Stimulated activated CD4-positive, alpha-beta T cell treated with anti-CD3 and anti-CD28 coated beads, Interleukin-12 subunit alpha, Interleukin-12 subunit beta, amount 100 ng/mL, for 4 hours (primary cell): ENCODE data around the gene ZNF497.
A peak's percentile ranks its signal among the peaks of the same experiment; 100 is the strongest.
"Not testable (repeated sequence)": the region's sequence is repeated elsewhere in the genome, so short reads cannot be mapped to it uniquely, and the experiment has no call there.

Experiments
- DNase-seq: peaks from one replicate; pipeline ENCODE4 v3.0.0-alpha.2; 2020

ZNF497 gene

DNA sequence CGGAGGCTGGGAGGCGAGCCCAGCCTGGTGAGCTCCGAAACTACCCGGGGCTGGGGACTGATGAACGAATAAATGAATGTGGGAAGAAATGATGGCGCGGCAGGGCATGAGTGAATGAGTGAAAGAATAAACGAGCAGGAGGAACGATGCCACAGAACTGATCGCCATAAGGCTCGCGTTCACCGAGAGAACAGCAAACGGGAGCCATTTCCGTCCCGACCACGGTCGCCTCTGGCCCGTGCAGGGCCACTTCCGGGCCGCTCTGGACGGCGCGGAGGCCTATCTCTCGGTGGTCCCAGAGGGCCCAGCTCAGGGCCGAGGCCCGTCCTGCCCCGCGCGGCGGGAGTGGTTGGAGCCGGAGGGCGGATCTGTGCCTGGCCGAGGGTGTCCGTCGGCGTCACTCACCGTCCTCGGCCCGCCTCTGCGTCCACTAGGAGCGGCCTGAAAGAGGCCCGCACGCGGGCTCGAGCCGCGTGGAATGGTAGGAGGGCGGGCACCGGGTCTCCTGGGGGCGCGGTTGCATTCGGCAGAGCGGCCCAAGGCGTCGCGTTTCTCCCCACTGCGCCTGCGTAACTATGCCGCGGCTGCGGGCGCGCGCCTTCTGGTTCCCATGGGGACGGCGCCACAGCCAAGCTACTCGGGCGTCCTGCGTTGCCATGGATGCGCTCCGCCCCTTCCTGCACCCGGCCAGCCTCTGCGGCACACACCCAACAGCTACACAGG, at the start of gene ZNF497:
TSS of gene ZNF497 (minus strand) at position 480 of the 723 bp plus-strand sequence. CDS start 5,116 bp downstream, outside the sequence.
- DNase-seq: peak; percentile 96

DNA sequence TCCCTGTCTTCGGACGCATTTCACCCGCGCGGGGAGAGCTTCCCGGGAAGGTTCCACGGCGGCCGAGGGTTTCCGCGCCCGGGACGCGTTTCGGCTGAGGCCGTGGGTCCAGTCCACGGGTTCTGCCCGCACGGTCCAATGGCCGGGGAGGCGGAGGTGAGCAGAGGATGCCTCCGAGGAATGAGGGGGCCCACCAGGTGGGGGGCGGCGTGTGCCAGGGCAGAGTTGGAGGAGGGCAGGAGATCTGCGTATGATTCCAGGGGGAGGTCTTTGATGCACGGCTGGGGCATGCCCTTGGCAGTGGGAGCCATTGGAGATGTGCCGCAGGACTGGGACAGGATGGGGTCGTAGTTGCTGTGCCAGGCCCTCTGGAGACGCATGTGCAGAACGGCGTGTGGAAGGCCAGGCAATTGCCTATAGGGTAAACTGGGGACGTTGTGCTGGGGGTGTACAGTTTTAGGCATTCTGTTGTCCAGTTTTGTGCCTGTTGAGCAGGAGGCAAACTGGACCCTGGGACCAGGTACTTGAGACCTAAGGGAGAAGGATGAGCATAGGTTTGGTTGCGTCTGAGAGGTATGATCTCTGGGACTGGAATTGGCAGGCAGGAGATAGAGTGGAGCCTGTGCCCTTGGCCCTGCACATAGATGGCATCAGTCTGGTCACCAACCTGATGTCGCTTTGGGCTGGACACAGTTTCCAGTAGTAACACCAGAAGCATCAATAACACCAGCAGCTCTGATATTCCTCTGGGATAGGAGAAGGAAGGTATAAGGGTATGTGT, 46.6 kb upstream of the ZNF497 start:
- no peak for DNase-seq

GRCh38 chr19:58408152-58409009, 45.8 kb upstream of the ZNF497 start, which contains the start of gene ZNF584:
Gene ZNF584, plus strand, starts transcription at chr19:58408649. Its CDS starts 499 bp downstream, at chr19:58409148.
- DNase-seq: peak; percentile 93

GRCh38 chr19:58407658-58408151, 45.2 kb upstream of the ZNF497 start:
- DNase-seq: no peak

DNA sequence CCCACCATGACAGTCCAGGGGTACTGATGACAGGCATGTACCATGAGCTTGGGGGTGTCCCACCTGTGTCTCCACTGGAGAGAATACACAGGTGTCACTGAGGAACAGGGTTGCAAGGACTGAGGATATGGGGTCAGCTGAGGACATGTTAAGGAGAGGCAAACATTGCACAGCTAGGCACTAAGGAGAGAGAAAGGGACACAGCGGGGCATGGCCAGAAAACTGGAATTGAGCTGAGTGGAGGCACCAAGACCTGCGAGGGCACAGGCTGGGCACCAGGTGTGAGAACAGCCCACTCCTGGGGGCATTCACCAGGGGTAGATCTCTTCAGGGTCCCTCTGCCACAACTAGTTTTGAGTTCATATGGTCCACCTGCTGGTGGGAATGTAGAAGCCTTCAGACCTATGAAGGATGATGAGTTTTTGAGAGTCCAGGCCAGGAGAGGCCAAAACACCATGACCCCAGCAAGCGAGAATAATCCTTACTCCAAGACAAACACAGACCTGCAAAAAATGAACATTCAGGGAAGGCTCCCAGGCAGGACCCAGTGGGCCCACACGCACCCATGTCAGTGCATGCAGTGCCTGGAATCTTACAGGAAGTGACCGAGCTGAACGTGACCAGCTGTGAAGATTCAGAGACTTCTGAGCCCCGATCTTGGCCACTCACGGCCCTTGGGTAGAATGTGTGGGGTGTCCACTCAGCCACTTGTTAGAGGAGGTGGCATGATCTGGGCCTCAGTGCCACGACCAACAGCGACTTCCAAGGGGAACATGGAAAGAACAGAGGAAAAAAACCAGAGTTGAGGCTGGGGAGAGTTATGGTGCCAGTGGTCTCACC, 44.5 kb upstream of the ZNF497 start:
- DNase-seq: no peak

GRCh38 chr19:58403920-58404478, 41.4 kb upstream of the ZNF497 start:
- not testable (repeated sequence) for DNase-seq

DNA sequence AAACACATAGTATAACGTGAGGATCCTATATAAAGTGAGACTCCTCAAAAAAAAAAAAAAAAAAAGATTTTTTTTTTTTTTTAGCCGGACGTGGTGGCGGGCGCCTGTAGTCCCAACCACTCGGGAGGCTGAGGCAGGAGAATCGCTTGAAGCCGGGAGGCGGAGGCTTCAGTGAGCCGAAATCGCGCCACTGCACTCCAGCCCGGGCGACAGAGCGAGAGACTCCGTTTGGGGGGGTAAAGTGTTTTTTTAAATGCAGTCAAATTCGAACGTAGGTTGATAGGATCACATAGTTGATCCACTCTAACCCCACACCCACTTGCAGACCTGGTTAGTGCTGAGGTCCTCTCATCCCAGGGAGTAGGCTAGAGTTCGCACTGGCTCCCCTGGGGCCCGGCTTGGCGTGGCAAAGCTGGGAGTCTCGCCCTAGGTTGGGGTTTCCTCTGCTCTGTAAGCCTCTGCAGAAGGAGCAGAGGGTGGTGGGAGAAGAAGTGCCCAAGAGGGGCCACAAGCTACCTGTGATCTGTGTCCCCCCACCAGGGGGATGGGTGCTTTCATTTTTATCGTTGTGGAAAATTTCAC, 39.4 kb upstream of the ZNF497 start:
- DNase-seq: no peak

DNA sequence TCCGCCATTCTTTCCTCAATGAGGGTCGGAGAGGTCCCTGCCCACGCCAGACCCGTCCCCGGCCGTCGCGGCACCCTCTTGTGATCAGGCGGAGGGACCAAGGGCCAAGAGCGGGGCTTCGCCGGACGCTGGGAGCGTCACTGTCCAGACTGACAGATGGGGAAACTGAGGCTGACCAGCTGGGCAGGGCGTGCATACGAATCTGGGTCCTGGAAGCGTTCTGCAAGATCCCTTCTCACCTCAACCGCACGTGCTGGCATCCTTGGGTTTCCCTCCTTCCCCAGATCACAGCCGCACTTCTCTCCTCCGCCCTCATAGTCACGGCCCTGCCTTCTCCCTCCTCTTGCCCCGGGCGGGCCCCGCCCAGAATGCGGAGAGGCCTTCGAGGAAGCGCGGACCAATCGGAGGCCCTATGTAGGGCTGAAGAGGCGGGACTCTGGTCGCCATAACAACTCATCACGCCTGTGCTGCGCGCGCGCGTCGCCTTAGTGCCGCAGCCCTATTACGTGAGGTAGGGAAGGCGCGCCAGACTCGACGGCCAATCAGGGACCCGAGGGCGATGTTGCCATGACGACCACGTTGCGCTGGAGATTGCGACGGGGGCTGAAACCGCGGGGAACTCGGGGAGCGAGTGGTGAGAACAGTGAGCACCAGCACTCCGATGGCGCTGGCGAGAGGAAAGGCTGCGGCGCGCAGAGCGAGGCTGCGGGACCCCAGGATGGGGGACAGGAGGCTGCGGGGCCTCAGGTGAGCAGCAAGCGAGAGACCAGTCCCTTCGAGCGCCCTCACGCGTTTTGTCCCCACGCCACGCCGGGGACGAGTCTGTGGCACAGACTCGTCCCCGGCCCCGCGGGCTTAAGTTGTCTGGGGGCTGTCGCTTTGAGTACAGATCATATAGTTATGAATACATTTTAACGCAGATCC, 38.6 kb upstream of the ZNF497 start:
- peak; percentile 99 for DNase-seq

- no peak for DNase-seq
These were observed 37.9 kb upstream of the ZNF497 start for GRCh38 chr19:58400316-58400915.

- no peak for DNase-seq
These were observed 37.4 kb upstream of the ZNF497 start for GRCh38 chr19:58399903-58400302.

- DNase-seq: no peak
These were observed 36.0 kb upstream of the ZNF497 start for GRCh38 chr19:58398545-58398944.

DNA sequence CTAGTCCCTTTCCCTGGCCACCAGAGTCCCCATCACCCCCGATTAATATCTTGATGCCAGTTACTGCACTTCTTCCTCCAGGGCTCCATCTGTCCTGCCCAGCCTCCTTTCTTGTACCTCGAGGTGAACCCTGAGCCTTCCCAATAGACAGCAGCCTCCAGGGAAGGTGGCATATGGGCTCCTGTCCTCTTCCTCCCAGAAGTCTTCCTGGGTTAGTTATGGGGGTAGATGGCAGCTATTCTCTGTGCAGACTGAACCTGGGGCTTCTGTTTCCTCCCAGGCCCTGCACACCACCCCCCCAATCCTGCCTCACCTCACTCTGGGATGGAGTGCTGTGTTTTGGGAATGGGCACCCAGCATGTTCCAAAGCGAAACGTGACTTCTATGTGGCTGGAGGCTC, 35.5 kb upstream of the ZNF497 start:
- DNase-seq: no peak

- DNase-seq: no peak
These were observed 35.0 kb upstream of the ZNF497 start for GRCh38 chr19:58397533-58398037.

- no peak for DNase-seq
These were observed 34.4 kb upstream of the ZNF497 start for GRCh38 chr19:58396691-58397532.

DNA sequence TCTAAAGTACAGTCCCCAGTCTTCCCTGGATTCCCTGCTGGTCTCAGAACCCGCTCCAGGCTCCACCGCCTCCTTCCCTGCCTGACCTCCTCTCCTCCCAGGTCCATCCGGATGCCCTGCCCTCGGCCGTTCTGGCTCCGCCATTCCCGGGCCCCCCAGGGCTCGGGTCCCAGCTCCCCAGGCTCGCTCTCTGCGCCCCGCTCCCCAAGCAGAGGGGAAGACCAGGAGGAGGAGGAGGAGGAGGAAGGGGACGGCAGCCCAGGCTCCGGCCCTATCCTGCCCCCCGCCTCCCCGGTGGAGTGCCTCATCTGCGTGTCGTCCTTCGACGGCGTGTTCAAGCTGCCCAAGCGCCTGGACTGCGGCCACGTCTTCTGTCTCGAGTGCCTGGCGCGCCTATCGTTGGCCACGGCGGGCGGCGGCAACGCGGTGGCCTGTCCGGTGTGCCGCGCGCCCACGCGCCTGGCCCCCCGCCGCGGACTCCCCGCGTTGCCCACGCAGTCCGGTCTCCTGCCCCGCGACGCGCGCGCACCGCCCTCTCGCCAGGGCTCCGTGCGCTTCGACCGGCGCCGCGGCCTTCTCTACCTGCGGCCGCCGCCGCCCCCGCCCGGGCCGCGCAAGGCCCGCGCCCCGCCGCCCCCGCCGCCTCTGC, 33.6 kb upstream of the ZNF497 start:
- peak; percentile 38 for DNase-seq

GRCh38 chr19:58395220-58395978, 32.8 kb upstream of the ZNF497 start, which contains the start of gene RNF225:
Gene RNF225, plus strand, starts transcription at chr19:58395656. Its CDS starts 434 bp downstream, at chr19:58396090.
- peak; percentile 35 for DNase-seq

DNA sequence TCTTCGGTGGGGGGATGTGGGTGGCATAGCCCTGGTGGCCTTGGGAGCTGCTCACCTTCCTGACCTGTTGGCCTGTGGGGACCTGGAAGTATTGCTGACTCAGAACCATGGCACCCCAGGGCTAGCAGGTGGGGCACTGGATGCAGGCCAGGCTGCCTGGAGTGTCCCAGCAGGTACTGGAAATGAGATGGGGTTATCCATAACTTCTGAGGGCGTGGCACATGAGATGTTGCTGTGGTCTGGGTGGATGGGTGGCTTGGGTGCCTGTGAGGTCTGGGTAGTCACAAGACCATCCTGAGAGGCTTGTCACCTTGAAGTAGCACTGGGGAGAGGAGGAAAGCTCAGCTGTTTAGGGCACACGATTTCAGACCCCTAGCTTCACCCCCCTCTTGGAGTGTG, 32.3 kb upstream of the ZNF497 start:
- no peak for DNase-seq
